RWPE2 (cell line): ENCODE results near the gene RNF111.

Experiments
- ATAC-seq: fragments of 200-7000 bp; cut with Tn5 transposase; 3 replicates; pipeline ENCODE4 v1.9.1; 2021; ENCODE audit warnings: low read depth
- DNase-seq: peaks from one replicate; pipeline ENCODE4 v3.0.0-alpha.2; 2020; ENCODE audit warnings: low spot score
- H3K27ac ChIP-seq: fragments of 450-650 bp; 2 replicates; pipeline ENCODE4 v1.5.1; 2017; ENCODE audit warnings: mild to moderate bottlenecking; ENCODE audit not compliant: poor library complexity, severe bottlenecking
- H3K27me3 ChIP-seq: fragments of 250-450 bp; sonication (Bioruptor Pico); 2 replicates; pipeline ENCODE4 v1.5.1; 2021; ENCODE audit warnings: mild to moderate bottlenecking, moderate library complexity; ENCODE audit not compliant: insufficient read depth, poor library complexity, severe bottlenecking
- H3K36me3 ChIP-seq: fragments of 250-450 bp; sonication (Bioruptor Pico); 2 replicates; pipeline ENCODE4 v1.5.1; 2020; ENCODE audit warnings: low read depth, mild to moderate bottlenecking, moderate library complexity
- H3K4me1 ChIP-seq: fragments of 250-450 bp; sonication (Bioruptor Pico); 2 replicates; pipeline ENCODE4 v1.5.1; 2021; ENCODE audit warnings: mild to moderate bottlenecking, moderate library complexity; ENCODE audit not compliant: insufficient read depth, poor library complexity, severe bottlenecking
- H3K4me3 ChIP-seq: fragments of 250-450 bp; sonication (Bioruptor Pico); 2 replicates; pipeline ENCODE4 v1.5.1; 2021; ENCODE audit warnings: mild to moderate bottlenecking, moderate library complexity; ENCODE audit not compliant: severe bottlenecking
- H3K9me3 ChIP-seq: fragments of 250-450 bp; sonication (Bioruptor Pico); 2 replicates; pipeline ENCODE4 v1.5.1; 2021; ENCODE audit warnings: mild to moderate bottlenecking, moderate library complexity; ENCODE audit not compliant: severe bottlenecking
- CTCF ChIP-seq: fragments of 450-650 bp; IDR thresholded peaks from one replicate; pipeline ENCODE4 v1.5.1; 2017; ENCODE audit warnings: mild to moderate bottlenecking, moderate library complexity; ENCODE audit not compliant: poor library complexity, severe bottlenecking

Gene RNF111

GRCh38 chr15:58983261-58983660, 4.2 kb upstream of the RNF111 start:
- DNase-seq, result no peak

GRCh38 chr15:58985443-58985842, 2.0 kb upstream of the RNF111 start:
- no peak for TF ChIP-seq CTCF
- no peaks in the 10 kb centered on the region for H3K27me3 ChIP-seq
- peaks cover 7% of the 10 kb centered on the region for H3K36me3 ChIP-seq
- peaks cover 14% of the 10 kb centered on the region for H3K4me1 ChIP-seq
- no peak for ATAC-seq
- DNase-seq, result no peak
- H3K4me3 ChIP-seq, result no peak overlapping the region
- H3K27ac ChIP-seq, result no peak overlapping the region
- H3K9me3 ChIP-seq, result no peaks in the 10 kb centered on the region

More at GRCh38 chr15:58983261-58983660, 4.2 kb upstream of the RNF111 start:
- no peak for ATAC-seq
- H3K27me3 ChIP-seq, result no peaks in the 10 kb centered on the region
- no peaks in the 10 kb centered on the region; the same call in 1 of the 2 replicates for H3K36me3 ChIP-seq
- peaks cover 4% of the 10 kb centered on the region for H3K4me1 ChIP-seq
- no peak overlapping the region for H3K27ac ChIP-seq
- H3K9me3 ChIP-seq, result no peaks in the 10 kb centered on the region
- no peak for TF ChIP-seq CTCF
- H3K4me3 ChIP-seq, result no peak overlapping the region

- H3K9me3 ChIP-seq, result no peaks in the 10 kb centered on the region
- H3K27ac ChIP-seq, result peak overlapping the region; percentile 65
- TF ChIP-seq CTCF, result no peak
- no peak; the same call in 2 of the 3 replicates for ATAC-seq
- H3K27me3 ChIP-seq, result no peaks in the 10 kb centered on the region
- H3K36me3 ChIP-seq, result peaks cover 23% of the 10 kb centered on the region
- no peak for DNase-seq
- peak overlapping the region; percentile 90 for H3K4me3 ChIP-seq
- peaks cover 14% of the 10 kb centered on the region for H3K4me1 ChIP-seq
Observed at GRCh38 chr15:58987036-58987435, 427 bp upstream of the RNF111 start.

GRCh38 chr15:58988006-58988785, 733 bp downstream of the RNF111 start:
- no peak for TF ChIP-seq CTCF
- Histone ChIP-seq H3K4me3 (peak overlapping the region; percentile 90), H3K27me3 (no peaks in the 10 kb centered on the region), H3K36me3 (peaks cover 35% of the 10 kb centered on the region), H3K9me3 (no peaks in the 10 kb centered on the region), H3K27ac (peak overlapping the region; percentile 65), H3K4me1 (peaks cover 14% of the 10 kb centered on the region)
- ATAC-seq (peak; percentile 65), DNase-seq (peak; percentile 78)

- TF ChIP-seq CTCF, result no peak
- no peak for DNase-seq
- peaks cover 55% of the 10 kb centered on the region for H3K36me3 ChIP-seq
- no peak overlapping the region for H3K4me3 ChIP-seq
- H3K9me3 ChIP-seq, result no peaks in the 10 kb centered on the region
- peaks cover 9% of the 10 kb centered on the region for H3K4me1 ChIP-seq
- H3K27me3 ChIP-seq, result no peaks in the 10 kb centered on the region
- no peak for ATAC-seq
- H3K27ac ChIP-seq, result no peak overlapping the region
Observed at GRCh38 chr15:58992181-58992580, 4.7 kb downstream of the RNF111 start.
